GM13977 (cell line): Measurements from ENCODE around the gene LRRC18.

Experiments
- DNase-seq: peaks from one replicate; pipeline ENCODE4 v3.0.0; 2012; ENCODE audit warnings: low spot score
- in situ Hi-C: fragments of 300-500 bp; cut with MboI; formaldehyde crosslinking; loops from one replicate; pipeline ENCODE4 v1.12.0; 2022; ENCODE audit warnings: low sequenced_read_pairs, low pct_unique_long_range_greater_than_20kb, mixed read lengths, inconsistent platforms; ENCODE audit not compliant: unreplicated experiment
- TF ChIP-seq, protein P1 (sequence below): IDR thresholded peaks from 2 replicates; pipeline ENCODE4 v1.5.1; 2012; ENCODE audit warnings: mild to moderate bottlenecking, control low read depth; ENCODE audit not compliant: insufficient read depth; ENCODE audit errors: extremely low read depth, missing control alignments

Gene LRRC18

DNA sequence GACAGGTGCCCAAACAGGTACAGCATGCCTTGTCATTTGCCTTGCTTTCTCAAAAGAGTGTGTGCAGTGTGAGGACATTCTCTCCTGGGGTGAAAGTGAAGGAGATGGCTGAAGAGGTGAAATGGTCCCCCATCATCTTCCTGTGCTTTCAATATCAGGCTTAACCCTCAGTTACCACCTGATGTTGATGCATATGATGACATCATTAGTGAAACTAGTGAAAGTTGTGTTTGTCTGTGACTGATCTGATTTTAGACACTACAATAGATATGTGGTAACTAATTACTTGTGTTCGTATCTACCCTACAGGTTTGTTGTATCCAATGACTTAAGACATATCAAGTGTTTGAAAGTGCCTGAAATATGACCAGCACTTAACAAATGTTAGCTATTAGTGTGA lies 24.4 kb upstream of the LRRC18 start:
- in situ Hi-C loops: no loop called here
- DNase-seq: no peak
- TF ChIP-seq, protein P1, sequence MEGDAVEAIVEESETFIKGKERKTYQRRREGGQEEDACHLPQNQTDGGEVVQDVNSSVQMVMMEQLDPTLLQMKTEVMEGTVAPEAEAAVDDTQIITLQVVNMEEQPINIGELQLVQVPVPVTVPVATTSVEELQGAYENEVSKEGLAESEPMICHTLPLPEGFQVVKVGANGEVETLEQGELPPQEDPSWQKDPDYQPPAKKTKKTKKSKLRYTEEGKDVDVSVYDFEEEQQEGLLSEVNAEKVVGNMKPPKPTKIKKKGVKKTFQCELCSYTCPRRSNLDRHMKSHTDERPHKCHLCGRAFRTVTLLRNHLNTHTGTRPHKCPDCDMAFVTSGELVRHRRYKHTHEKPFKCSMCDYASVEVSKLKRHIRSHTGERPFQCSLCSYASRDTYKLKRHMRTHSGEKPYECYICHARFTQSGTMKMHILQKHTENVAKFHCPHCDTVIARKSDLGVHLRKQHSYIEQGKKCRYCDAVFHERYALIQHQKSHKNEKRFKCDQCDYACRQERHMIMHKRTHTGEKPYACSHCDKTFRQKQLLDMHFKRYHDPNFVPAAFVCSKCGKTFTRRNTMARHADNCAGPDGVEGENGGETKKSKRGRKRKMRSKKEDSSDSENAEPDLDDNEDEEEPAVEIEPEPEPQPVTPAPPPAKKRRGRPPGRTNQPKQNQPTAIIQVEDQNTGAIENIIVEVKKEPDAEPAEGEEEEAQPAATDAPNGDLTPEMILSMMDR: no peak

DNA sequence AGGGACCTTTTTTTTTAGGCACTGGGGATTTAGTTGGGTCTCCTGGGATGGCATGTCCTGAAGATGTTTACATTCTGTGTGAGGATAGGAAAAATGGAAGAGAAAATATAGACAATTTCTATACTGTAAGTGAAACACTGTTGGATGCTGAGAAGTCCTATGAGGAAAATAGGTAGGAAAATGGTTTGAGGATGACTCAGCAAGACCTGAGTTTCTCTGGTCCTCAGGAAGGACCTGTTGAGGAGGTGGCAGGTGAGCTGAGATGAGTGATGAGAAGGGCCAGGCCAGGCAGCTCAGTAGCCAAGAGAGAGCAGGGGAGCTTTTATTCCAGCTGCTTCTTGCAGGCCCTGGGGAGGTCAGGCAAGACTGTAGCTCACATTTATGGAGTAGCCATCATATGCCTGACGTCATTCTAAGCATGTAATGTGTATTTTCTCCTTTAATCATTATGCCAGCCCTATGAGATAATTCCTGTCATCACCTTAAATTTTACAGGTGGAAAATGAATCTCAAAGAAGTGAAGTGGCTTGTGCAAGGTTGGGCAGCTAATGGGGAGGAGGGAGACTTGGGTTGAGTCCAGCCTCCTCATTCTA lies 19.1 kb upstream of the LRRC18 start:
- TF ChIP-seq, protein P1: no peak
- DNase-seq: no peak
- in situ Hi-C loops: no loop called here

DNA sequence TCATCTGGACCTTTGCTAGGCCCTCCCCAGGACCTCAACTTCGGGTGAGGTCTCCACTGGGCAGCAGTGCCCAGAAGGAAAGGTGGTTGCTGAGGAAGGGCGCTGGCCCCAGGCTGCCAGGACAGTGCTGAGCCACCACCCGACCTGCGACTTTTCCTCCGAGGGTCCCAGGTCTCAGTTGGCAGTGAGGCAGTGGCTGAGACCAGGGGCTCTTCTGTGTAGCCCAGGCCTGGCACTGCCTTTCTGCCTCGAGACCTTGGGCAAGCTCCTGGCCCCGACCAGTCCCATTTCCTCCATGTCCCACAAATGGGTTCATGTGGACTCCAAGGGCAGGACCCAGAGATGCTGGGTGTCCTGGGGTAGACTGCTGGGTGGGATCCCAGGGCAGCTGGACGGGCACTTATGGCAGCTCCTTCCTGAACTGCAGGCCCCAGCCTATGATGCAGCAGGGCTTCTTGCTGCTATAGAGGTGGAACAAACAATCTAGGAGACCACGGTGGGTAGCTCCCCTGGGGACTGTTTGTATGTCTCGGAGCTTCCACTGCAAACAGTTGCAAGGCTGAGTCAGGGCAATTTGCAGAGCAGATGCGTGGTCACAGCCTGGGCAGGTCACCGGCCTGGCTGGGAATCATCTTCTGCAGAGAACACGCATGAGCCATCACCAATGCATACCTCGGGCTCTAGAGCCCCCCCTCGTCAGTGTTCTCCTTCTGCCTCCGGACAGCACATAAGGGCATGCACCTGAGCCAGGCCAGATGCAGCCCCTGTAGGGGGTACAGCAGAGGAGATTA lies 17.9 kb upstream of the LRRC18 start:
- TF ChIP-seq, protein P1: no peak
- no peak for DNase-seq
- in situ Hi-C loops: no loop called here

DNA sequence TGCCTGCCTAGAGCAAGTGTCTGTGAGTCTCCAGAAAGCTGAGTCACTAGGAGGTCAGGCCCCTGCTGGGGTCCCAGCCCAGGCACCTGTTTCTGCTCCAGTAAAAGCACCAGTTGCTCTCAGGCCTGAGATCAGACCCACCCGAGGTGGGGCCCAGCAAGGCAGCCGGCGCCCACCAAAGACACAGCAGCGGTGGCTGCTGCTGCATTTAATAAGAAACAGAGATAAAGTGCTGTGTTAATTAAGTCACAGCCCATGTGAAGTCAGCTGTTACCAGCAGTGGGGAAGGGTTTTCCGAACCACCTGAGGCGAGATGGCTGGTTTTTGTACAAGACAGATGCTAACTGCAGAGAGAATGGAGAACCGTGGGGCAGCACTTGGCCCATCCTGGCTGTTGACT lies 12.1 kb upstream of the LRRC18 start:
- TF ChIP-seq, protein P1: no peak
- in situ Hi-C loops: no loop called here
- DNase-seq: no peak

DNA sequence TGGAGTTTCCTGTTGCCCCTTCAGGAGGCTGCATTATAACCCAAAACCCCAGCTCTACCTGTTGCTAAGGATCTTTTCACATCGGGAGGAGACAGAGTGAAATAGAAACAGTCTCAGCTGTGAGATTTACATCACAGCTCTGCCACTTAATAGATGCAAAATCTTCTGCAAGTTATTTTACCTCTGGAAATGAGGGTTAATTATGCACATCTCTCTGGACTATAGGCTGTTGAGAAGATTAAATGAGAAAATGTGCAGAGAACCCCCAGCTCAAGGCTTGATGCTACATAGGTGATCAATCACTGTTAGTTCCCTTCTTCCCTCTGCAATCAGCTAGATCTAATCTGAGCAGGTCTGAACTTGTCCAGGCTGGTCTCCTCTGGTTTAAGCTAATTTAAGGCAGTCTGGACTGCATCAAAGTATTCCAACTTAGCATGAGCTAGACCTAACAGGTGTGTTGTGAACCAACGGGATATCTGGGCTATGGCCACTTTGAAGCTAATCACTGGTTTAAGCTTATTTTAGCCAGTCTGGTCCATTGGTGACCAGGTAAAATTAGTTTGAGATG lies 8.9 kb upstream of the LRRC18 start:
- in situ Hi-C loops: no loop called here
- TF ChIP-seq, protein P1: no peak
- no peak for DNase-seq

DNA sequence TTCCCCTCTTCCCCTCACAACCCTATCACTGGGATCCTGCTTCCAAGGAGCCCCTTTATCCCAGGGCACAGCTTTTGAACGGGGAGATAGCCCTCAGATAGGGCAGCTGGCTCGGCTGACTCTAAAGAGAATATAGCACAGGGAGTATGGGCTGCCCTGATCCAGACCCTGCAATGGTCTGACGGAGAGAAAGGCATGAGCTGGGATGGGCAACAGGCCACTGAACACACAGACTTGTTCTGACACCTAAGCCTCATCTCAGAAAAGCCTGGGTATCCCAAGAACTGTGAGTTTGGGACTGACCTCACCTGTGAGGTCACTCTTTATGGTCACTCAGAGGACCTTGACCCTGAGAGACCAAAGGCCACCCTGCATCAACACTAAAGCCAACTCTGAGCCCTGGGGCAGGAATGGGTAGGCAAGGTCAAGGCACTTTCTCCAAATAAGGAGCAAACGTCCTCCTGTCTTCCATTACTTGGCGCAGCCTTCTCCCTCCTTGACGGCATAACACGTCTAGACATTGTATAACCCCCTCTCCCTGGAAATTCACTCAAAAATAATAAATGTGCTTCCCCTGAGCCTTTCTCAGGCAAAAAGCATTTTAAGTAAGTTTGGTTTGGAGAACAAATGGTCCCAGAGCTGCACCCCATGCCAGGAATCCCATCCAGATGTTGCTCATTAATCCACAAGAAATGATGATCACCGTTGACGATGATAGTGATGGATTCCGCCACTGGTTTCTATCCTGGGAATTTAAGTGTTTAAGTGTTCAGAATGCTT lies 8.2 kb upstream of the LRRC18 start:
- TF ChIP-seq, protein P1: no peak
- in situ Hi-C loops: no loop called here
- DNase-seq: no peak
